IMR-90 (cell line): Measurements from ENCODE around the gene FUT8. TPM values are rescaled to one million over a fixed set of nuclear protein-coding genes. Genes with fewer than 3 reads are reported as not detected.

Source experiments
- ATAC-seq: fragments of 200-7000 bp; cut with Tn5 transposase; 2 replicates; pipeline ENCODE4 v1.9.1; 2020; ENCODE audit warnings: low read depth, mild to moderate bottlenecking, moderate library complexity
- BruUV-seq: library from RNA; stranded (reverse); fragments of 400-500 nt; replicated peaks from 2 replicates; lab custom pipeline; 2021; lab: Mats Ljungman, UMichigan
- CTCF ChIA-PET: fragments of 300-600 bp; formaldehyde crosslinking; extraction: SDS; loops from one replicate; lab custom pipeline; 2021; ENCODE audit warnings: antibody characterized with exemption; lab: Yijun Ruan, JAX
- POLR2A ChIA-PET: fragments of 300-600 bp; sonication (Branson Sonifier 250); formaldehyde crosslinking; loops from one replicate; lab custom pipeline; 2022; ENCODE audit warnings: antibody characterized with exemption; ENCODE audit not compliant: unreplicated experiment; lab: Charles Lee
- DNase-seq: peaks from one replicate; pipeline ENCODE4 v3.0.0; 2013
- H2AFZ ChIP-seq: replicated peaks from 2 replicates; pipeline ENCODE3; 2013; ENCODE audit warnings: low read length, mild to moderate bottlenecking; ENCODE audit not compliant: poor library complexity
- H2AK5ac ChIP-seq: 2 replicates; pipeline ENCODE4 v1.6.1; 2013; ENCODE audit warnings: low read depth, low read length, inconsistent platforms
- H2AK9ac ChIP-seq: replicated peaks from 2 replicates; pipeline ENCODE3; 2013; ENCODE audit warnings: mild to moderate bottlenecking, low read depth, low read length, moderate library complexity; ENCODE audit not compliant: poor library complexity
- H2BK120ac ChIP-seq: 2 replicates; pipeline ENCODE4 v1.6.1; 2013; ENCODE audit warnings: low read depth, low read length, inconsistent platforms
- H2BK15ac ChIP-seq: 3 replicates; pipeline ENCODE4 v1.6.1; 2013; ENCODE audit warnings: low read depth, low read length, inconsistent platforms
- H2BK20ac ChIP-seq: 2 replicates; pipeline ENCODE4 v1.6.1; 2013; ENCODE audit warnings: low read depth, mild to moderate bottlenecking, inconsistent platforms, low read length, moderate library complexity
- H2BK5ac ChIP-seq: 2 replicates; pipeline ENCODE4 v1.6.1; 2013; ENCODE audit warnings: mild to moderate bottlenecking, low read depth, low read length, inconsistent platforms; ENCODE audit not compliant: poor library complexity, severe bottlenecking
- H3K14ac ChIP-seq: replicated peaks from 2 replicates; pipeline ENCODE4 v1.6.1; 2013; ENCODE audit warnings: low read depth, low read length, inconsistent platforms
- H3K18ac ChIP-seq: 2 replicates; pipeline ENCODE4 v1.6.1; 2013; ENCODE audit warnings: low read depth, low read length, control low read depth
- H3K23ac ChIP-seq: 2 replicates; pipeline ENCODE4 v1.6.1; 2013; ENCODE audit warnings: low read depth, low read length, inconsistent platforms
- H3K27ac ChIP-seq: 2 replicates; pipeline ENCODE4 v1.5.1; 2013; ENCODE audit warnings: mild to moderate bottlenecking, control low read depth, low read length; ENCODE audit not compliant: insufficient read depth
- H3K27me3 ChIP-seq: 2 replicates; pipeline ENCODE4 v1.6.1; 2013; ENCODE audit warnings: low read length; ENCODE audit not compliant: control insufficient read depth, insufficient read depth
- H3K36me3 ChIP-seq: 2 replicates; pipeline ENCODE4 v1.6.1; 2013; ENCODE audit warnings: low read length, mixed read lengths; ENCODE audit not compliant: control insufficient read depth, insufficient read depth
- H3K4ac ChIP-seq: 2 replicates; pipeline ENCODE4 v1.6.1; 2013; ENCODE audit warnings: low read depth, low read length, inconsistent platforms
- H3K4me1 ChIP-seq: 2 replicates; pipeline ENCODE4 v1.6.1; 2013; ENCODE audit warnings: low read length, mixed read lengths; ENCODE audit not compliant: control insufficient read depth, insufficient read depth
- H3K4me2 ChIP-seq: 2 replicates; pipeline ENCODE4 v1.6.1; 2013; ENCODE audit warnings: low read depth, mild to moderate bottlenecking, control low read depth, low read length, moderate library complexity
- H3K4me3 ChIP-seq: 2 replicates; pipeline ENCODE4 v1.5.1; 2013; ENCODE audit warnings: low read depth, mild to moderate bottlenecking, control low read depth, low read length, moderate library complexity; ENCODE audit not compliant: insufficient read depth
- H3K56ac ChIP-seq: 2 replicates; pipeline ENCODE4 v1.6.1; 2013; ENCODE audit warnings: low read length, inconsistent platforms; ENCODE audit not compliant: insufficient read depth; ENCODE audit errors: extremely low read depth
- H3K79me1 ChIP-seq, 2 experiments: 2 replicates each; pipeline ENCODE4 v1.6.1; 2013; ENCODE audit warnings: low read length in 2 of 2, inconsistent platforms in 1 of 2, low read depth in 1 of 2
- H3K9ac ChIP-seq: 2 replicates; pipeline ENCODE4 v1.6.1; 2013; ENCODE audit warnings: low read depth, low read length, control low read depth
- H3K9me1 ChIP-seq: 2 replicates; pipeline ENCODE4 v1.6.1; 2013; ENCODE audit warnings: low read length, inconsistent platforms; ENCODE audit not compliant: insufficient read depth
- H3K9me3 ChIP-seq: 2 replicates; pipeline ENCODE4 v1.6.1; 2013; ENCODE audit warnings: low read length; ENCODE audit not compliant: control insufficient read depth, insufficient read depth
- H4K20me1 ChIP-seq: 2 replicates; pipeline ENCODE4 v1.6.1; 2013; ENCODE audit warnings: low read length, inconsistent platforms; ENCODE audit not compliant: insufficient read depth
- H4K5ac ChIP-seq: 2 replicates; pipeline ENCODE4 v1.6.1; 2013; ENCODE audit warnings: mild to moderate bottlenecking, low read depth, low read length, control low read depth
- H4K8ac ChIP-seq, 2 experiments: 2 replicates each; pipeline ENCODE4 v1.6.1; 2013; ENCODE audit warnings: low read depth in 2 of 2, low read length in 2 of 2, control low read depth in 1 of 2, inconsistent platforms in 1 of 2
- H4K91ac ChIP-seq: 2 replicates; pipeline ENCODE4 v1.6.1; 2013; ENCODE audit warnings: low read depth, low read length, inconsistent platforms; ENCODE audit not compliant: insufficient read depth
- BHLHE40 ChIP-seq: fragments of 150-350 bp; IDR thresholded peaks from 2 replicates; pipeline ENCODE4 v1.6.1; 2016; ENCODE audit warnings: mild to moderate bottlenecking, low read depth, low read length
- CEBPB ChIP-seq: IDR thresholded peaks from 2 replicates; pipeline ENCODE4 v1.6.1; 2012; ENCODE audit warnings: low read depth, low read length, improper control_type of control experiment
- CHD1 ChIP-seq: IDR thresholded peaks from 2 replicates; pipeline ENCODE4 v1.6.1; 2012; ENCODE audit warnings: low read depth, low read length, improper control_type of control experiment
- ELK1 ChIP-seq: fragments of 150-350 bp; IDR thresholded peaks from 2 replicates; pipeline ENCODE4 v1.6.1; 2016; ENCODE audit warnings: low read depth, mild to moderate bottlenecking, low read length, moderate library complexity, borderline replicate concordance
- FOS ChIP-seq: fragments of 150-350 bp; IDR thresholded peaks from 2 replicates; pipeline ENCODE4 v1.6.1; 2016; ENCODE audit warnings: low read depth, low read length
- MAFK ChIP-seq: IDR thresholded peaks from 2 replicates; pipeline ENCODE4 v1.6.1; 2012; ENCODE audit warnings: low read depth, low read length, improper control_type of control experiment
- MAZ ChIP-seq: IDR thresholded peaks from 2 replicates; pipeline ENCODE4 v1.6.1; 2012; ENCODE audit warnings: low read depth, mild to moderate bottlenecking, low read length, improper control_type of control experiment, moderate library complexity, borderline replicate concordance
- MXI1 ChIP-seq: IDR thresholded peaks from 2 replicates; pipeline ENCODE4 v1.6.1; 2012; ENCODE audit warnings: low read depth, mild to moderate bottlenecking, low read length, moderate library complexity, borderline replicate concordance
- NFE2L2 ChIP-seq: fragments of 150-350 bp; IDR thresholded peaks from 2 replicates; pipeline ENCODE4 v1.6.1; 2016; ENCODE audit warnings: low read depth, mild to moderate bottlenecking, low read length
- POLR2A ChIP-seq: IDR thresholded peaks from 2 replicates; pipeline ENCODE4 v1.6.1; 2012; ENCODE audit warnings: mild to moderate bottlenecking, low read depth, low read length
- RAD21 ChIP-seq: IDR thresholded peaks from 2 replicates; pipeline ENCODE4 v1.6.1; 2012; ENCODE audit warnings: low read length, improper control_type of control experiment
- RCOR1 ChIP-seq: IDR thresholded peaks from 2 replicates; pipeline ENCODE4 v1.6.1; 2012; ENCODE audit warnings: mild to moderate bottlenecking, low read length, improper control_type of control experiment; ENCODE audit not compliant: insufficient replicate concordance
- RFX5 ChIP-seq: IDR thresholded peaks from 2 replicates; pipeline ENCODE4 v1.8.0; 2012; ENCODE audit warnings: low read depth, mild to moderate bottlenecking, low read length, moderate library complexity
- SMC3 ChIP-seq: fragments of 150-350 bp; IDR thresholded peaks from 2 replicates; pipeline ENCODE4 v1.6.1; 2016; ENCODE audit warnings: low read depth, mild to moderate bottlenecking, antibody characterized with exemption, low read length, moderate library complexity
- WGBS, 2 experiments: methylation state at CpG; one replicate each; pipeline versions ENCODE4 v1.1.5 to v1.1.7; 2013; ENCODE audit warnings: missing lambda C conversion rate in 2 of 2; ENCODE audit not compliant: insufficient read length in 1 of 2; ENCODE audit errors: extremely low coverage in 2 of 2; 5-methylcytosine and 5-hydroxymethylcytosine counted together
- dilution Hi-C: fragments of 300-500 bp; cut with HindIII; formaldehyde crosslinking; loops from one replicate; pipeline ENCODE4 v1.14.3; 2018; ENCODE audit warnings: low sequenced_read_pairs; ENCODE audit not compliant: unreplicated experiment
- in situ Hi-C: fragments of 300-500 bp; cut with MboI; formaldehyde crosslinking; loops from 3 replicates; pipeline ENCODE4 v1.14.3; 2019; ENCODE audit warnings: low sequenced_read_pairs, inconsistent platforms, mixed read lengths
- intact Hi-C: fragments of 100-400 bp; cut with micrococcal nuclease; formaldehyde crosslinking; loops from 2 replicates; pipeline ENCODE4 v1.10.0; 2022
- polyA plus RNA-seq, 3 experiments: library from polyadenylated mRNA; depleted of rRNA; stranded (reverse); fragments of >200 nt; gene quantifications; 2 replicates each; pipeline ENCODE4 v1.2.3, GENCODE V29; 2012; ENCODE audit warnings: low replicate concordance in 1 of 3
- total RNA-seq: library from RNA; depleted of rRNA; stranded (reverse); fragments of >200 nt; gene quantifications from 2 replicates; pipeline ENCODE4 v1.2.3, GENCODE V29; 2012
- TF ChIP-seq, protein P1 (sequence below): conservative IDR thresholded peaks from 2 replicates; pipeline ENCODE4 v1.5.1; 2012; ENCODE audit warnings: mild to moderate bottlenecking, low read depth, low read length, improper control_type of control experiment

The FUT8 gene
- total and polyA plus RNA-seq, 2 of the 4 experiments (the other 2 are of a cell fraction): 15.6 to 72.9 TPM

DNA sequence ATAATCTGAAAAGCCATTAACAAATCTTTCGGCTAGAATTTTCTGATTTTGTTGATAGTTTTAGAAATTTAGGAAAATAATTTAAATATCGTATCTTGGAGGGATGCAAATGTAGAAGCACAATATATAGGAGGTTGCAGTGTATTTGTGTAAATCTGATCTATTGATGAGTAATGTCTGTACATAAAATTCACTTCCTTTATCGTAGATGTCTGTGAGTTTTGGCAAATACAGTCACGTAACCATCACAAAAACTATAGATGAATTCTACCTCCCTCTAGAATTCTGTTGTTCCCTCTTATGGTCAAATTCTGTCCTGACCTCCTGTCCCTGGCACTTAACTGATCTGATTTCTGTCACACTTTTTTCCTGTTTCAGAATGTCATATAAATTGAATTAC, 151.8 kb downstream of the FUT8 start:
- no peak overlapping the region for H4K91ac ChIP-seq
- no peak overlapping the region for H3K56ac ChIP-seq
- no peak overlapping the region for H2AK5ac ChIP-seq
- ChIA-PET CTCF (no interaction called here), POLR2A (no interaction called here)
- no peak overlapping the region for H2BK5ac ChIP-seq
- 100% methylated on average over 1 of the region's 4 CpGs; no CpG with 5 or more reads in 1 of the 2 experiments for WGBS, 2 experiments
- ATAC-seq (no peak), DNase-seq (no peak)
- H4K5ac ChIP-seq: no peak overlapping the region
- H2BK120ac ChIP-seq: no peak overlapping the region
- no peak overlapping the region for H3K4me2 ChIP-seq
- no peaks in the 10 kb centered on the region for H3K4me1 ChIP-seq
- H3K27me3 ChIP-seq: no peaks in the 10 kb centered on the region
- dilution Hi-C loops: no loop called here
- intact Hi-C loops: no loop called here
- no peak overlapping the region for H3K14ac ChIP-seq
- no peak overlapping the region for H3K4ac ChIP-seq
- BruUV-seq: no TSS peak
- no peak overlapping the region for H4K8ac ChIP-seq
- H3K79me1 ChIP-seq: peaks cover 3% of the 10 kb centered on the region in 2 experiments; a peak in 1 of 4 replicates
- H3K27ac ChIP-seq: no peak overlapping the region
- H2AFZ ChIP-seq: no peak overlapping the region
- H2AK9ac ChIP-seq: no peak overlapping the region
- no peak overlapping the region for H2BK15ac ChIP-seq
- no peak overlapping the region for H2BK20ac ChIP-seq
- no peak overlapping the region for H3K4me3 ChIP-seq
- H3K9me1 ChIP-seq: no peaks in the 10 kb centered on the region
- no peak overlapping the region for H3K18ac ChIP-seq
- no peaks in the 10 kb centered on the region for H4K20me1 ChIP-seq
- no peak overlapping the region for H3K23ac ChIP-seq
- in situ Hi-C loops: no loop called here
- no peaks in the 10 kb centered on the region for H3K9me3 ChIP-seq
- no peak overlapping the region for H3K9ac ChIP-seq
- 0 out of 2 replicates have a peak, but pooled peaks cover 1% of the 10 kb centered on the region for H3K36me3 ChIP-seq
- TF ChIP-seq POLR2A (no peak), MAZ (no peak), RAD21 (no peak), RCOR1 (no peak), MAFK (no peak), BHLHE40 (no peak), NFE2L2 (no peak), RFX5 (no peak), MXI1 (no peak), CEBPB (no peak), SMC3 (no peak), FOS (no peak), ELK1 (no peak), CHD1 (no peak)
- TF ChIP-seq, protein P1, sequence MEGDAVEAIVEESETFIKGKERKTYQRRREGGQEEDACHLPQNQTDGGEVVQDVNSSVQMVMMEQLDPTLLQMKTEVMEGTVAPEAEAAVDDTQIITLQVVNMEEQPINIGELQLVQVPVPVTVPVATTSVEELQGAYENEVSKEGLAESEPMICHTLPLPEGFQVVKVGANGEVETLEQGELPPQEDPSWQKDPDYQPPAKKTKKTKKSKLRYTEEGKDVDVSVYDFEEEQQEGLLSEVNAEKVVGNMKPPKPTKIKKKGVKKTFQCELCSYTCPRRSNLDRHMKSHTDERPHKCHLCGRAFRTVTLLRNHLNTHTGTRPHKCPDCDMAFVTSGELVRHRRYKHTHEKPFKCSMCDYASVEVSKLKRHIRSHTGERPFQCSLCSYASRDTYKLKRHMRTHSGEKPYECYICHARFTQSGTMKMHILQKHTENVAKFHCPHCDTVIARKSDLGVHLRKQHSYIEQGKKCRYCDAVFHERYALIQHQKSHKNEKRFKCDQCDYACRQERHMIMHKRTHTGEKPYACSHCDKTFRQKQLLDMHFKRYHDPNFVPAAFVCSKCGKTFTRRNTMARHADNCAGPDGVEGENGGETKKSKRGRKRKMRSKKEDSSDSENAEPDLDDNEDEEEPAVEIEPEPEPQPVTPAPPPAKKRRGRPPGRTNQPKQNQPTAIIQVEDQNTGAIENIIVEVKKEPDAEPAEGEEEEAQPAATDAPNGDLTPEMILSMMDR: no peak
